A549 (cell line): ENCODE data around the gene RNF213. TPM values are rescaled to one million over a fixed set of nuclear protein-coding genes. Genes with fewer than 3 reads are reported as not detected.

Experiments
- ATAC-seq, 2 experiments: fragments of 200-7000 bp in 1 of 2; fragments of >200 bp in 1 of 2; cut with Nextera tagmentation in 1 of 2; cut with Tn5 transposase in 1 of 2; 3 replicates each; pipeline versions ENCODE4 v1.8.0 to v1.9.1; 2018 to 2020; ENCODE audit warnings: mild to moderate bottlenecking in 1 of 2, moderate library complexity in 1 of 2
- CTCF ChIA-PET: fragments of 300-600 bp; sonication (Branson Sonifier 250); formaldehyde crosslinking; extraction: SDS; loops from one replicate; lab custom pipeline; 2021; ENCODE audit warnings: antibody characterized with exemption, inconsistent platforms; lab: Yijun Ruan, JAX
- POLR2A ChIA-PET: fragments of 350-600 bp; formaldehyde crosslinking; extraction: SDS; loops from one replicate; lab custom pipeline; 2021; ENCODE audit warnings: antibody characterized with exemption, inconsistent platforms; lab: Yijun Ruan, JAX
- DNase-seq, 2 experiments: peaks; one replicate each; pipeline versions ENCODE4 v3.0.0 to v3.0.0-alpha.2; 2011 to 2016; ENCODE audit warnings: low read depth in 1 of 2, low spot score in 1 of 2
- FAIRE-seq: peaks from 2 replicates; lab custom pipeline; 2011; peaks lifted over from hg19 to GRCh38; lab: Jason Lieb, UNC
- H3K27ac ChIP-seq, 2 experiments: fragments of >200 bp; sonication (Bioruptor Twin); formaldehyde crosslinking; 3 replicates each; pipeline ENCODE4 v1.5.1; 2016 to 2017
- H3K4me1 ChIP-seq: fragments of >200 bp; sonication (Bioruptor Twin); formaldehyde crosslinking; 3 replicates; pipeline ENCODE4 v1.6.1; 2016
- H3K4me2 ChIP-seq: fragments of >200 bp; sonication (Bioruptor Twin); formaldehyde crosslinking; 3 replicates; pipeline ENCODE4 v1.6.1; 2016
- H3K4me3 ChIP-seq: fragments of >200 bp; sonication (Bioruptor Twin); formaldehyde crosslinking; 3 replicates; pipeline ENCODE4 v1.5.1; 2016
- H3K9me3 ChIP-seq: fragments of >200 bp; sonication (Bioruptor Twin); formaldehyde crosslinking; 3 replicates; pipeline ENCODE4 v1.6.1; 2016
- BCL3 ChIP-seq: fragments of >200 bp; sonication (Bioruptor Twin); formaldehyde crosslinking; IDR thresholded peaks from 3 replicates; pipeline ENCODE4 v1.6.1; 2016
- BHLHE40 ChIP-seq: IDR thresholded peaks from 2 replicates; pipeline ENCODE4 v1.6.1; 2012; ENCODE audit warnings: low read depth, low read length, inconsistent platforms
- CEBPB ChIP-seq, 2 experiments: fragments of >200 bp in 1 of 2; sonication (Bioruptor Twin) in 1 of 2; formaldehyde crosslinking in 1 of 2; IDR thresholded peaks; 2 replicates each; pipeline ENCODE4 v1.6.1; 2012 to 2016
- CHD4 ChIP-seq: fragments of 200-600 bp; sonication (generic); IDR thresholded peaks from 2 replicates; pipeline ENCODE4 v1.6.1; 2016; ENCODE audit warnings: antibody characterized with exemption, mild to moderate bottlenecking, borderline replicate concordance
- EHMT2 ChIP-seq: fragments of 200-600 bp; sonication (generic); IDR thresholded peaks from 2 replicates; pipeline ENCODE4 v1.6.1; 2016; ENCODE audit warnings: antibody characterized with exemption, low read depth, mild to moderate bottlenecking, moderate library complexity
- ESRRA ChIP-seq: fragments of 150-350 bp; IDR thresholded peaks from 2 replicates; pipeline ENCODE4 v1.6.1; 2014; ENCODE audit warnings: mild to moderate bottlenecking, low read length, borderline replicate concordance
- KDM1A ChIP-seq: fragments of 200-600 bp; sonication (generic); IDR thresholded peaks from 2 replicates; pipeline ENCODE4 v1.6.1; 2016; ENCODE audit warnings: low read depth, mild to moderate bottlenecking
- KDM5A ChIP-seq: fragments of 200-600 bp; sonication (generic); IDR thresholded peaks from 2 replicates; pipeline ENCODE4 v1.6.1; 2016; ENCODE audit warnings: antibody characterized with exemption, mild to moderate bottlenecking
- MAZ ChIP-seq: fragments of 150-350 bp; IDR thresholded peaks from 2 replicates; pipeline ENCODE4 v1.6.1; 2014; ENCODE audit warnings: antibody characterized with exemption, low read depth, low read length, borderline replicate concordance
- RAD21 ChIP-seq, 2 experiments: fragments of >200 bp in 1 of 2; sonication (Bioruptor Twin) in 1 of 2; formaldehyde crosslinking in 1 of 2; IDR thresholded peaks in 1 of 2; conservative IDR thresholded peaks in 1 of 2; 2 replicates in 1 of 2; 3 replicates in 1 of 2; pipeline ENCODE4 v1.6.1; 2012 to 2018; ENCODE audit warnings: inconsistent platforms in 1 of 2
- SREBF2 ChIP-seq: fragments of 450-650 bp; IDR thresholded peaks from 2 replicates; pipeline ENCODE4 v1.6.1; 2014; ENCODE audit warnings: mild to moderate bottlenecking, moderate library complexity
- ZFP36 ChIP-seq: fragments of 450-650 bp; IDR thresholded peaks from 2 replicates; pipeline ENCODE4 v1.6.1; 2014; ENCODE audit warnings: borderline replicate concordance; ENCODE audit not compliant: partially characterized antibody
- ZNF302 ChIP-seq: fragments of 250-450 bp; sonication (Bioruptor Pico); IDR thresholded peaks from 2 replicates; pipeline ENCODE4 v1.9.0; 2021; ENCODE audit warnings: inconsistent platforms, mild to moderate bottlenecking, moderate library complexity
- WGBS: methylation state at CpG from one replicate; pipeline ENCODE4 v1.1.6; 2017; ENCODE audit errors: missing lambda C conversion rate; 5-methylcytosine and 5-hydroxymethylcytosine counted together
- polyA plus RNA-seq, 4 experiments: library from polyadenylated mRNA; depleted of rRNA in 3 of 4; stranded (reverse); fragments of >200 nt; fragmentation: RNase III in 1 of 4; extraction: RNeasy Plus Mini Kit Qiagen cat#74134 plus additional on column Dnase treatment in 1 of 4; gene quantifications; 2 replicates in 3 of 4; 3 replicates in 1 of 4; pipeline ENCODE4 v1.2.3, GENCODE V29; 2011 to 2017
- TF ChIP-seq, protein P1 (sequence below): fragments of 200-600 bp; sonication (generic); IDR thresholded peaks from 2 replicates; pipeline ENCODE4 v1.6.1; 2016; ENCODE audit warnings: antibody characterized with exemption, mild to moderate bottlenecking, moderate library complexity

RNF213 gene
- polyA plus RNA-seq, 2 of the 4 experiments (the other 2 are of a cell fraction), result 59.1 to 127 TPM

DNA sequence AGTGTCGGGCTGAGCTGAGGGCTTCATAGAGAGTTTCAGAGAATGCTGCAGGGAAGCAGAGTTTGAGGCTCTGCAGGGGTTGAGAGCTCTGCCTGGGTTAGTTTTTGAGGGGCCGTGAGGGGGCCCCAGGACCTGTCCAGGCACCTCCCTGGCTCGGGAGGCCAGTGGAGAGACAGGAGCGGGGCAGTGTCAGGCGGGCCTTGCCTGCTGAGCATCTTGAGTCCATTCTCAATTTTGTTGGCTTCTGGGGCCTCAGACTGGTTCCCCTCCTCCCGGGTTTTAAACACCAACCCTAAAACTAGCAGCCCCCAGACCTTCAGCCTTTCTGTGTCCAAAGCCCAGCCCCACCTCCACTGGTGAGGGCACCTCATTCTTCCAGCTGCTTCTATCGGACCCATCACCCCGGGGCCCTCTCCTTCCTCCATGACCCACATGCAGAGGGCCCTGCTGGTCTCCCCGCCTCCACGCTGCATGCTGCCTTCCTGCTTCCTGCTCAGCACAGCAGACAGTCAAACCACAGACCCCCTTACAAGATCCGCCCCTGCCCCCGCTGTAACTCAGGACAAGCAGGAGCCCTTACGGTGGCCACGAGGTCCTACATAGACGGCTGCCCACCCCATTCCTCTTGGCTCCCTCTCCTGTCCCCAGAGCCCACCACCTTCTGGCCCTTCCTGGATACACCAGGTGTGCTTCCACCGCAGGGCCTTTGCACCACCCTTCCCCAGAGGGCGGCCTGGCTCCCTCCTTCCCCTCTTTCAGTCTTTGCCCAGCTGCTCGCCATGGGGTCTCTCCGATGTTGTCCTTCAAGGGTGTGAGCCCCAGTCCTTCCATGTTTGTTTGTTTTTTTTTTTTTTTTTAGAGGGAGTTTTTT, 3.8 kb downstream of the RNF213 start:
- DNase-seq (no peak), FAIRE-seq (no peak), ATAC-seq (no peak)
- Histone ChIP-seq H3K4me1 (peaks cover 31% of the 10 kb centered on the region), H3K4me2 (peak overlapping the region; percentile 85; the same call in 2 of the 3 replicates), H3K27ac (peak overlapping the region; percentile 100; a peak in 4 of 6 replicates), H3K4me3 (no peak overlapping the region), H3K9me3 (no peaks in the 10 kb centered on the region)
- WGBS, result 94% methylated on average over 19 of the region's 19 CpGs
- TF ChIP-seq ZFP36 (no peak), BCL3 (no peak), SREBF2 (no peak), CEBPB (IDR thresholded peaks at IDR 0.05) (no peak), CHD4 (no peak), RAD21 (conservative IDR thresholded peaks at IDR 0.05 in 1 of 2, IDR thresholded peaks at IDR 0.05 in 1 of 2) (no peak), KDM5A (no peak)
- POLR2A ChIA-PET, result interaction anchor here (1.3 kb wide), 1 partner anchor 10 kb away, joined by 4 read pairs; no protein-coding TSS in a partner anchor
- CTCF ChIA-PET, result interaction anchor here (0.6 to 2.3 kb wide), 5 partner anchors 14 to 182 kb away, joined by 3 to 9 read pairs (median 4); partner anchors contain the start of gene GAA

DNA sequence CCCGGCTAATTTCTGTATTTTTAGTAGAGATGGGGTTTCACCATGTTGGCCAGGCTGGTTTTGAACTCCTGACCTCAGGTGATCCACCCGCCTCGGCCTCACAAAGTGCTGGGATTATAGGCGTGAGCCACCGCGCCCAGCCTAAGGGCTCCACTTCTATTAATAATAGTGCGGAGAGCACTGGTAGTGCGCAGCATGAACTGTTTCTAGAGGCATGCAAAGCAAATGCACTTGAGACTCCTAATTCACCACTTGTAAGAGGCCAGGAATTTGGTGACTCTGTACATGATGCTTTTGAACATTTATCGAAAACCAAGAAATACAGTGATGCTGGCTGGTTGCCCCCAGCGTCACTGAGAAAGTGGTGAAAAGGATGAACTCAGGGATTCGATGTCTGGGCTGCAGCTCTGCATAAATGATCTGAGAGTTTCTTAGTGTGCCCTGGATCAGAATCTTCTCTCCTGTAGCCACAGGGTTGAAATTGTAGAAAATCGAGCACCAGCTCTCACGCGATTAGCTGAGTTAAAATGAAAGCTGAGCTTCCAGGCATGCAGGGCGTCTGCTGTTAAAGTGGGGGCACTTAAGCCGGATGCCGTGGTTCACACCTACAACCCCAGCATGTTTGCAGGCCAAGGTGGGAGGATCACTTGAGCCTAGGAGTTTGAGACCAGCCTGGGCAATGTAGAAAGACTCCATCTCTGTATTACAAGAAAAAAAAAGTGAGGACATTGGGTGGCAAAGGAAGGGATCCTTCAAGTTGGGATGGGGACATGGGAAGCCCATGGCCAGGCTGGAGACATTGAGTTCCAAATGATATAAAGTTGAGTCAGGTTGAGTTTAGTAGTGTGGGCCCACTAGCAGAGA, 4.8 kb downstream of the RNF213 start:
- ATAC-seq (no peak), DNase-seq (no peak), FAIRE-seq (no peak)
- H3K4me3 ChIP-seq, result no peak overlapping the region
- no peak for TF ChIP-seq KDM1A
- TF ChIP-seq, protein P1, sequence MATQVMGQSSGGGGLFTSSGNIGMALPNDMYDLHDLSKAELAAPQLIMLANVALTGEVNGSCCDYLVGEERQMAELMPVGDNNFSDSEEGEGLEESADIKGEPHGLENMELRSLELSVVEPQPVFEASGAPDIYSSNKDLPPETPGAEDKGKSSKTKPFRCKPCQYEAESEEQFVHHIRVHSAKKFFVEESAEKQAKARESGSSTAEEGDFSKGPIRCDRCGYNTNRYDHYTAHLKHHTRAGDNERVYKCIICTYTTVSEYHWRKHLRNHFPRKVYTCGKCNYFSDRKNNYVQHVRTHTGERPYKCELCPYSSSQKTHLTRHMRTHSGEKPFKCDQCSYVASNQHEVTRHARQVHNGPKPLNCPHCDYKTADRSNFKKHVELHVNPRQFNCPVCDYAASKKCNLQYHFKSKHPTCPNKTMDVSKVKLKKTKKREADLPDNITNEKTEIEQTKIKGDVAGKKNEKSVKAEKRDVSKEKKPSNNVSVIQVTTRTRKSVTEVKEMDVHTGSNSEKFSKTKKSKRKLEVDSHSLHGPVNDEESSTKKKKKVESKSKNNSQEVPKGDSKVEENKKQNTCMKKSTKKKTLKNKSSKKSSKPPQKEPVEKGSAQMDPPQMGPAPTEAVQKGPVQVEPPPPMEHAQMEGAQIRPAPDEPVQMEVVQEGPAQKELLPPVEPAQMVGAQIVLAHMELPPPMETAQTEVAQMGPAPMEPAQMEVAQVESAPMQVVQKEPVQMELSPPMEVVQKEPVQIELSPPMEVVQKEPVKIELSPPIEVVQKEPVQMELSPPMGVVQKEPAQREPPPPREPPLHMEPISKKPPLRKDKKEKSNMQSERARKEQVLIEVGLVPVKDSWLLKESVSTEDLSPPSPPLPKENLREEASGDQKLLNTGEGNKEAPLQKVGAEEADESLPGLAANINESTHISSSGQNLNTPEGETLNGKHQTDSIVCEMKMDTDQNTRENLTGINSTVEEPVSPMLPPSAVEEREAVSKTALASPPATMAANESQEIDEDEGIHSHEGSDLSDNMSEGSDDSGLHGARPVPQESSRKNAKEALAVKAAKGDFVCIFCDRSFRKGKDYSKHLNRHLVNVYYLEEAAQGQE, result no peak
- TF ChIP-seq BHLHE40, result no peak
- no peak for TF ChIP-seq MAZ
- no peak for TF ChIP-seq BCL3
- no peak for TF ChIP-seq ESRRA
- no peak for TF ChIP-seq EHMT2
- no peak for TF ChIP-seq ZNF302 (CRISPR knock-in tag)
- no peak overlapping the region for H3K4me2 ChIP-seq
- ChIA-PET POLR2A (interaction anchor here (1.3 kb wide), 1 partner anchor 9 kb away, joined by 4 read pairs; no protein-coding TSS in a partner anchor), CTCF (interaction anchor here (0.6 to 2.3 kb wide), 4 partner anchors 13 to 183 kb away, joined by 4 to 9 read pairs (median 5); partner anchors contain the start of gene GAA)
- 94% methylated on average over 17 of the region's 17 CpGs for WGBS
- H3K9me3 ChIP-seq, result no peaks in the 10 kb centered on the region
- no peak overlapping the region for H3K27ac ChIP-seq
- H3K4me1 ChIP-seq, result peaks cover 26% of the 10 kb centered on the region
